ENCODE measurements around the gene ZC2HC1B. TPM values are rescaled to one million over a fixed set of nuclear protein-coding genes. Genes with fewer than 3 reads are reported as not detected.

Gene ZC2HC1B
- total and polyA plus RNA-seq, 9 of the 15 experiments (the other 6 are each of a cell fraction or from before 2014, with no cell fraction given): not detected

DNA sequence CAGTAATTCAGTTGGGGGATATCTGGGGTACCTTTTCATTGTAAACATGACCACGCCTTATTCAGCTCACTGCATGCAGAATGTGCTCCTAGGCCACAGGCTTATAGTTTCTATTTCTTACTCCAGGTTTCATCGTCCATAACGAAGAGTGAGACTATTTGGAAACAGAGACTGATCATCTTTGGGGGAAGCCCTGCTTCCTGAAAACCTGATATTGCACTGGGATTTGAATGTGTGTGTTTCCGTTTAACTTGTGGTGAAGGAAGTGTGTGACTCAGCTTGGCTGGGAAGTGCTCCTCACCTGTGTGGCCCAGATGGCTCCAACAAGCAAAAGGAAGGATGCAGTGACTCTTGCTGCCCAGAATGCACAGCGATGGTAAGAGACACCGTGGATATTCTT is 40.7 kb upstream of the ZC2HC1B start (continued):
- TF ChIP-seq BRCA1 (IDR thresholded peaks at IDR 0.05): no peak
- no peak for TF ChIP-seq BRCA1 (CRISPR knock-in tag; IDR thresholded peaks at IDR 0.05)
- TF ChIP-seq MYBL2 (IDR thresholded peaks at IDR 0.05; ENCODE audit: low read depth): no peak
- no peak for TF ChIP-seq MYBL2 (CRISPR knock-in tag; IDR thresholded peaks at IDR 0.05; ENCODE audit: borderline replicate concordance)
- TF ChIP-seq PHB2 (IDR thresholded peaks at IDR 0.05; ENCODE audit: low read depth): no peak
- no peak for TF ChIP-seq ZNF592 (IDR thresholded peaks at IDR 0.05)
- TF ChIP-seq, protein P1, sequence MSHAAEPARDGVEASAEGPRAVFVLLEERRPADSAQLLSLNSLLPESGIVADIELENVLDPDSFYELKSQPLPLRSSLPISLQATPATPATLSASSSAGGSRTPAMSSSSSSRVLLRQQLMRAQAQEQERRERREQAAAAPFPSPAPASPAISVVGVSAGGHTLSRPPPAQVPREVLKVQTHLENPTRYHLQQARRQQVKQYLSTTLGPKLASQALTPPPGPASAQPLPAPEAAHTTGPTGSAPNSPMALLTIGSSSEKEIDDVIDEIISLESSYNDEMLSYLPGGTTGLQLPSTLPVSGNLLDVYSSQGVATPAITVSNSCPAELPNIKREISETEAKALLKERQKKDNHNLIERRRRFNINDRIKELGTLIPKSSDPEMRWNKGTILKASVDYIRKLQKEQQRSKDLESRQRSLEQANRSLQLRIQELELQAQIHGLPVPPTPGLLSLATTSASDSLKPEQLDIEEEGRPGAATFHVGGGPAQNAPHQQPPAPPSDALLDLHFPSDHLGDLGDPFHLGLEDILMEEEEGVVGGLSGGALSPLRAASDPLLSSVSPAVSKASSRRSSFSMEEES (CRISPR knock-in tag; IDR thresholded peaks at IDR 0.05): no peak
- no peak for TF ChIP-seq RAD21 (CRISPR knock-in tag; conservative IDR thresholded peaks at IDR 0.05 in 1 of 2, IDR thresholded peaks at IDR 0.05 in 1 of 2)
- TF ChIP-seq, protein P2, sequence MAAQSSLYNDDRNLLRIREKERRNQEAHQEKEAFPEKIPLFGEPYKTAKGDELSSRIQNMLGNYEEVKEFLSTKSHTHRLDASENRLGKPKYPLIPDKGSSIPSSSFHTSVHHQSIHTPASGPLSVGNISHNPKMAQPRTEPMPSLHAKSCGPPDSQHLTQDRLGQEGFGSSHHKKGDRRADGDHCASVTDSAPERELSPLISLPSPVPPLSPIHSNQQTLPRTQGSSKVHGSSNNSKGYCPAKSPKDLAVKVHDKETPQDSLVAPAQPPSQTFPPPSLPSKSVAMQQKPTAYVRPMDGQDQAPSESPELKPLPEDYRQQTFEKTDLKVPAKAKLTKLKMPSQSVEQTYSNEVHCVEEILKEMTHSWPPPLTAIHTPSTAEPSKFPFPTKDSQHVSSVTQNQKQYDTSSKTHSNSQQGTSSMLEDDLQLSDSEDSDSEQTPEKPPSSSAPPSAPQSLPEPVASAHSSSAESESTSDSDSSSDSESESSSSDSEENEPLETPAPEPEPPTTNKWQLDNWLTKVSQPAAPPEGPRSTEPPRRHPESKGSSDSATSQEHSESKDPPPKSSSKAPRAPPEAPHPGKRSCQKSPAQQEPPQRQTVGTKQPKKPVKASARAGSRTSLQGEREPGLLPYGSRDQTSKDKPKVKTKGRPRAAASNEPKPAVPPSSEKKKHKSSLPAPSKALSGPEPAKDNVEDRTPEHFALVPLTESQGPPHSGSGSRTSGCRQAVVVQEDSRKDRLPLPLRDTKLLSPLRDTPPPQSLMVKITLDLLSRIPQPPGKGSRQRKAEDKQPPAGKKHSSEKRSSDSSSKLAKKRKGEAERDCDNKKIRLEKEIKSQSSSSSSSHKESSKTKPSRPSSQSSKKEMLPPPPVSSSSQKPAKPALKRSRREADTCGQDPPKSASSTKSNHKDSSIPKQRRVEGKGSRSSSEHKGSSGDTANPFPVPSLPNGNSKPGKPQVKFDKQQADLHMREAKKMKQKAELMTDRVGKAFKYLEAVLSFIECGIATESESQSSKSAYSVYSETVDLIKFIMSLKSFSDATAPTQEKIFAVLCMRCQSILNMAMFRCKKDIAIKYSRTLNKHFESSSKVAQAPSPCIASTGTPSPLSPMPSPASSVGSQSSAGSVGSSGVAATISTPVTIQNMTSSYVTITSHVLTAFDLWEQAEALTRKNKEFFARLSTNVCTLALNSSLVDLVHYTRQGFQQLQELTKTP (IDR thresholded peaks at IDR 0.05; ENCODE audit: low read depth in 1 of 2, partially characterized antibody in 2 of 2): no peak

Measured in K562 (cell line).